Retinal pigment epithelial cell (primary cell): ENCODE results near the gene OPN1SW.

Source experiments
- DNase-seq: peaks from one replicate; pipeline ENCODE4 v3.0.0-alpha.2; 2010; ENCODE audit warnings: low read depth
- H3K4me3 ChIP-seq: 2 replicates; pipeline ENCODE4 v1.5.1; 2011; ENCODE audit warnings: mild to moderate bottlenecking, low read length, control low read depth, moderate library complexity
- CTCF ChIP-seq: conservative IDR thresholded peaks from 2 replicates; pipeline ENCODE4 v1.5.1; 2011; ENCODE audit warnings: low read depth, low read length, control low read depth, inconsistent platforms

Gene OPN1SW

GRCh38 chr7:128777156-128778123, 1.8 kb upstream of the OPN1SW start:
- no peak for TF ChIP-seq CTCF
- no peak overlapping the region for H3K4me3 ChIP-seq
- DNase-seq: no peak

GRCh38 chr7:128774921-128775320, 673 bp downstream of the OPN1SW start:
- no peak for TF ChIP-seq CTCF
- no peak for DNase-seq
- no peak overlapping the region for H3K4me3 ChIP-seq

GRCh38 chr7:128774029-128774689, 1.4 kb downstream of the OPN1SW start:
- TF ChIP-seq CTCF: no peak
- no peak for DNase-seq
- H3K4me3 ChIP-seq: no peak overlapping the region

GRCh38 chr7:128773604-128774003, 2.0 kb downstream of the OPN1SW start:
- no peak for DNase-seq
- no peak for TF ChIP-seq CTCF
- no peak overlapping the region for H3K4me3 ChIP-seq

- DNase-seq: no peak
- TF ChIP-seq CTCF: no peak
- no peak overlapping the region for H3K4me3 ChIP-seq
Observed at GRCh38 chr7:128770233-128770632, 5.4 kb downstream of the OPN1SW start.

DNA sequence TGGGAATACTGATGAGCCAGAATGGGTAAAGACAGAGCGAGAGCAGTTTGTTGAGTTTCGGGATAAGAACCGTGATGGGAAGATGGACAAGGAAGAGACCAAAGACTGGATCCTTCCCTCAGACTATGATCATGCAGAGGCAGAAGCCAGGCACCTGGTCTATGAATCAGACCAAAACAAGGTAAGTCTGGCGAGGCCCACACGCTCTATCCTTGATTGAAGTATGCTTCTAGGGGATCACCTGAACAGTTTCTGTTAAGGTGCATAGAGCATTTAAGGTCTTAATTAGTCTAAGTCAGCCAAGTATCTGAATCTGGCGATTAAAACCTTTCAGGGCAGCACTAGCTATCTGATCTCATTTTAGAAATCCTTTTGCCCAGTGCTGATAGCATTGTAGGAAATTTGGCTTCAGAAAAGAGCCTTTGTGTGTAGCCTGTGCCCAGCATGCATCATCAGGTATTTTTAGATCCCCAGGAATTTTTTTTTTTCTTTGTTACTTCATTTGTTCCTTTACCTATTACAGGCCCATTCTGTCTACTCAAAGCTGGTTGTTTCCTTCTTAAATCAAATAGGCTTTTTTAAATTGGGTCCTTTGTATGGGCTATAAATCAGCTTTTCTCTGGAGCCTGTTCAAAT, 8.0 kb downstream of the OPN1SW start:
- no peak for DNase-seq

More for the DNA sequence above, 8.0 kb downstream of the OPN1SW start:
- no peak for TF ChIP-seq CTCF
- no peak overlapping the region for H3K4me3 ChIP-seq
